Measurements from ENCODE around the gene RBM22. TPM values are rescaled to one million over a fixed set of nuclear protein-coding genes. Genes with fewer than 3 reads are reported as not detected.

The RBM22 gene
- total RNA-seq, 1 experiment from 2014 or later: 34.0 TPM

DNA sequence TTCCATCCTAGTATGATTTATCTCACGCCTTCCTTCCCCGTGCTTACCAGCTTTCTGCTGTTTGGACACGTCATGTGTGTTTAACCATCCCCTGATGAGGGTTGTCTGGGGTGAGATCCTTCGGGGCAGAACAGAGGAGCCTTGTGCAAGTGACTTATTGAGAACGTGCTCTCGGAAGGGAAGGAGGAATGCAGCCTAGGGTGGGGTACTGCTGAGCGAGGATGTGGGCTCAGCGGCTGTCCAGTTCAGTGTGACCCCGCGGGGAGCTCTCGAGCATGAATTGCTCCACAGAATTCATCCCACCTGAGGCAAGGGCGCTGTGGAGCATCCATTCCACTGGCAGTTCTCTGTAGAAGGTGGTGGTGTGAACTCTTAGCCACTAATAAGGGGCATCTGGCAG lies 35.8 kb downstream of the RBM22 start (continued):
- TF ChIP-seq, protein P1, sequence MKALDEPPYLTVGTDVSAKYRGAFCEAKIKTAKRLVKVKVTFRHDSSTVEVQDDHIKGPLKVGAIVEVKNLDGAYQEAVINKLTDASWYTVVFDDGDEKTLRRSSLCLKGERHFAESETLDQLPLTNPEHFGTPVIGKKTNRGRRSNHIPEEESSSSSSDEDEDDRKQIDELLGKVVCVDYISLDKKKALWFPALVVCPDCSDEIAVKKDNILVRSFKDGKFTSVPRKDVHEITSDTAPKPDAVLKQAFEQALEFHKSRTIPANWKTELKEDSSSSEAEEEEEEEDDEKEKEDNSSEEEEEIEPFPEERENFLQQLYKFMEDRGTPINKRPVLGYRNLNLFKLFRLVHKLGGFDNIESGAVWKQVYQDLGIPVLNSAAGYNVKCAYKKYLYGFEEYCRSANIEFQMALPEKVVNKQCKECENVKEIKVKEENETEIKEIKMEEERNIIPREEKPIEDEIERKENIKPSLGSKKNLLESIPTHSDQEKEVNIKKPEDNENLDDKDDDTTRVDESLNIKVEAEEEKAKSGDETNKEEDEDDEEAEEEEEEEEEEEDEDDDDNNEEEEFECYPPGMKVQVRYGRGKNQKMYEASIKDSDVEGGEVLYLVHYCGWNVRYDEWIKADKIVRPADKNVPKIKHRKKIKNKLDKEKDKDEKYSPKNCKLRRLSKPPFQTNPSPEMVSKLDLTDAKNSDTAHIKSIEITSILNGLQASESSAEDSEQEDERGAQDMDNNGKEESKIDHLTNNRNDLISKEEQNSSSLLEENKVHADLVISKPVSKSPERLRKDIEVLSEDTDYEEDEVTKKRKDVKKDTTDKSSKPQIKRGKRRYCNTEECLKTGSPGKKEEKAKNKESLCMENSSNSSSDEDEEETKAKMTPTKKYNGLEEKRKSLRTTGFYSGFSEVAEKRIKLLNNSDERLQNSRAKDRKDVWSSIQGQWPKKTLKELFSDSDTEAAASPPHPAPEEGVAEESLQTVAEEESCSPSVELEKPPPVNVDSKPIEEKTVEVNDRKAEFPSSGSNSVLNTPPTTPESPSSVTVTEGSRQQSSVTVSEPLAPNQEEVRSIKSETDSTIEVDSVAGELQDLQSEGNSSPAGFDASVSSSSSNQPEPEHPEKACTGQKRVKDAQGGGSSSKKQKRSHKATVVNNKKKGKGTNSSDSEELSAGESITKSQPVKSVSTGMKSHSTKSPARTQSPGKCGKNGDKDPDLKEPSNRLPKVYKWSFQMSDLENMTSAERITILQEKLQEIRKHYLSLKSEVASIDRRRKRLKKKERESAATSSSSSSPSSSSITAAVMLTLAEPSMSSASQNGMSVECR (CRISPR knock-in tag; IDR thresholded peaks at IDR 0.05; ENCODE audit: borderline replicate concordance): no peak

DNA sequence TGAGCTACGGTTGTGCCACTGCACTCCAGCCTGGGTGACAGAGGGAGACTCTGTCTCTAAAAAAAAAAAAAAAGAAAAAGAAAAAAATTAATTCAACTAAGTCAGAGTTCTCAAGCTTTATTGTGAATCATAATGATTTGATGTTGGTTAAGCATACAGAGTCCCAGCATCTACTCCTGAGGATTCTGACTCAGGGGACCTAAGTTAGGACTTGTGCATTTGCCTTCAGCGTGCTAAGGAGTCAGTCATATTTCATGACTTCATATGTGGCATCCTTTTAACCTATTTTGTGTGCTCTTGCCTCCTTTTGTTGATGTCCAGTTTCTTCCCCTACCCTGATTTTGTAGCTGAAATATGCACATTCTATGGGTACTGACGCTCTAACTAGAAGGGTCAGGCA lies 36.9 kb downstream of the RBM22 start:
- peaks cover 3% of the 10 kb centered on the region; the same call in 1 of the 2 replicates for H3K27me3 Mint-ChIP-seq (ENCODE audit: low read depth)
- POLR2A ChIA-PET: interaction anchor here (0.6 kb wide), 1 partner anchor 8 kb away, joined by 3 read pairs; no protein-coding TSS in a partner anchor
- DNase-seq (ENCODE audit: low spot score): no peak

More for the DNA sequence above, 36.9 kb downstream of the RBM22 start:
- Mint-ChIP-seq H3K4me1 (peaks cover 22% of the 10 kb centered on the region), H3K4me3 (no peak overlapping the region), H3K27ac (no peak overlapping the region), H3K36me3 (no peaks in the 10 kb centered on the region), H3K9me3 (no peaks in the 10 kb centered on the region)
- CTCF ChIA-PET: interaction anchor here (2.1 kb wide), 1 partner anchor 103 kb away, joined by 7 read pairs; no protein-coding TSS in a partner anchor
- no peak for ATAC-seq
- no peak for TF ChIP-seq NFE2L1 (CRISPR knock-in tag; IDR thresholded peaks at IDR 0.05)
- TF ChIP-seq, protein P1 (CRISPR knock-in tag; IDR thresholded peaks at IDR 0.05; ENCODE audit: borderline replicate concordance): no peak
- TF ChIP-seq, protein P2, sequence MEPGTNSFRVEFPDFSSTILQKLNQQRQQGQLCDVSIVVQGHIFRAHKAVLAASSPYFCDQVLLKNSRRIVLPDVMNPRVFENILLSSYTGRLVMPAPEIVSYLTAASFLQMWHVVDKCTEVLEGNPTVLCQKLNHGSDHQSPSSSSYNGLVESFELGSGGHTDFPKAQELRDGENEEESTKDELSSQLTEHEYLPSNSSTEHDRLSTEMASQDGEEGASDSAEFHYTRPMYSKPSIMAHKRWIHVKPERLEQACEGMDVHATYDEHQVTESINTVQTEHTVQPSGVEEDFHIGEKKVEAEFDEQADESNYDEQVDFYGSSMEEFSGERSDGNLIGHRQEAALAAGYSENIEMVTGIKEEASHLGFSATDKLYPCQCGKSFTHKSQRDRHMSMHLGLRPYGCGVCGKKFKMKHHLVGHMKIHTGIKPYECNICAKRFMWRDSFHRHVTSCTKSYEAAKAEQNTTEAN (CRISPR knock-in tag; IDR thresholded peaks at IDR 0.05): no peak
- no peak for TF ChIP-seq SP1 (CRISPR knock-in tag; conservative IDR thresholded peaks at IDR 0.05)
- no peak for TF ChIP-seq RELA (CRISPR knock-in tag; IDR thresholded peaks at IDR 0.05; ENCODE audit: borderline replicate concordance)
- no peak for TF ChIP-seq ELF4 (CRISPR knock-in tag; IDR thresholded peaks at IDR 0.05; ENCODE audit: low read depth)
- no peak for TF ChIP-seq ZBTB21 (CRISPR knock-in tag; IDR thresholded peaks at IDR 0.05; ENCODE audit: borderline replicate concordance)
- TF ChIP-seq, protein P3, sequence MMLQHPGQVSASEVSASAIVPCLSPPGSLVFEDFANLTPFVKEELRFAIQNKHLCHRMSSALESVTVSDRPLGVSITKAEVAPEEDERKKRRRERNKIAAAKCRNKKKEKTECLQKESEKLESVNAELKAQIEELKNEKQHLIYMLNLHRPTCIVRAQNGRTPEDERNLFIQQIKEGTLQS (CRISPR knock-in tag; conservative IDR thresholded peaks at IDR 0.05): no peak
- TF ChIP-seq, protein P4, sequence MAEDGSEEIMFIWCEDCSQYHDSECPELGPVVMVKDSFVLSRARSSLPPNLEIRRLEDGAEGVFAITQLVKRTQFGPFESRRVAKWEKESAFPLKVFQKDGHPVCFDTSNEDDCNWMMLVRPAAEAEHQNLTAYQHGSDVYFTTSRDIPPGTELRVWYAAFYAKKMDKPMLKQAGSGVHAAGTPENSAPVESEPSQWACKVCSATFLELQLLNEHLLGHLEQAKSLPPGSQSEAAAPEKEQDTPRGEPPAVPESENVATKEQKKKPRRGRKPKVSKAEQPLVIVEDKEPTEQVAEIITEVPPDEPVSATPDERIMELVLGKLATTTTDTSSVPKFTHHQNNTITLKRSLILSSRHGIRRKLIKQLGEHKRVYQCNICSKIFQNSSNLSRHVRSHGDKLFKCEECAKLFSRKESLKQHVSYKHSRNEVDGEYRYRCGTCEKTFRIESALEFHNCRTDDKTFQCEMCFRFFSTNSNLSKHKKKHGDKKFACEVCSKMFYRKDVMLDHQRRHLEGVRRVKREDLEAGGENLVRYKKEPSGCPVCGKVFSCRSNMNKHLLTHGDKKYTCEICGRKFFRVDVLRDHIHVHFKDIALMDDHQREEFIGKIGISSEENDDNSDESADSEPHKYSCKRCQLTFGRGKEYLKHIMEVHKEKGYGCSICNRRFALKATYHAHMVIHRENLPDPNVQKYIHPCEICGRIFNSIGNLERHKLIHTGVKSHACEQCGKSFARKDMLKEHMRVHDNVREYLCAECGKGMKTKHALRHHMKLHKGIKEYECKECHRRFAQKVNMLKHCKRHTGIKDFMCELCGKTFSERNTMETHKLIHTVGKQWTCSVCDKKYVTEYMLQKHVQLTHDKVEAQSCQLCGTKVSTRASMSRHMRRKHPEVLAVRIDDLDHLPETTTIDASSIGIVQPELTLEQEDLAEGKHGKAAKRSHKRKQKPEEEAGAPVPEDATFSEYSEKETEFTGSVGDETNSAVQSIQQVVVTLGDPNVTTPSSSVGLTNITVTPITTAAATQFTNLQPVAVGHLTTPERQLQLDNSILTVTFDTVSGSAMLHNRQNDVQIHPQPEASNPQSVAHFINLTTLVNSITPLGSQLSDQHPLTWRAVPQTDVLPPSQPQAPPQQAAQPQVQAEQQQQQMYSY (CRISPR knock-in tag; IDR thresholded peaks at IDR 0.05): no peak
- TF ChIP-seq CREB1 (CRISPR knock-in tag; IDR thresholded peaks at IDR 0.05): no peak
- TF ChIP-seq, protein P5, sequence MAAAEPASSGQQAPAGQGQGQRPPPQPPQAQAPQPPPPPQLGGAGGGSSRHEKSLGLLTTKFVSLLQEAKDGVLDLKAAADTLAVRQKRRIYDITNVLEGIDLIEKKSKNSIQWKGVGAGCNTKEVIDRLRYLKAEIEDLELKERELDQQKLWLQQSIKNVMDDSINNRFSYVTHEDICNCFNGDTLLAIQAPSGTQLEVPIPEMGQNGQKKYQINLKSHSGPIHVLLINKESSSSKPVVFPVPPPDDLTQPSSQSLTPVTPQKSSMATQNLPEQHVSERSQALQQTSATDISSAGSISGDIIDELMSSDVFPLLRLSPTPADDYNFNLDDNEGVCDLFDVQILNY (CRISPR knock-in tag; IDR thresholded peaks at IDR 0.05): no peak
- no peak for TF ChIP-seq GABPB1 (CRISPR knock-in tag; IDR thresholded peaks at IDR 0.05)
- TF ChIP-seq, protein P6, sequence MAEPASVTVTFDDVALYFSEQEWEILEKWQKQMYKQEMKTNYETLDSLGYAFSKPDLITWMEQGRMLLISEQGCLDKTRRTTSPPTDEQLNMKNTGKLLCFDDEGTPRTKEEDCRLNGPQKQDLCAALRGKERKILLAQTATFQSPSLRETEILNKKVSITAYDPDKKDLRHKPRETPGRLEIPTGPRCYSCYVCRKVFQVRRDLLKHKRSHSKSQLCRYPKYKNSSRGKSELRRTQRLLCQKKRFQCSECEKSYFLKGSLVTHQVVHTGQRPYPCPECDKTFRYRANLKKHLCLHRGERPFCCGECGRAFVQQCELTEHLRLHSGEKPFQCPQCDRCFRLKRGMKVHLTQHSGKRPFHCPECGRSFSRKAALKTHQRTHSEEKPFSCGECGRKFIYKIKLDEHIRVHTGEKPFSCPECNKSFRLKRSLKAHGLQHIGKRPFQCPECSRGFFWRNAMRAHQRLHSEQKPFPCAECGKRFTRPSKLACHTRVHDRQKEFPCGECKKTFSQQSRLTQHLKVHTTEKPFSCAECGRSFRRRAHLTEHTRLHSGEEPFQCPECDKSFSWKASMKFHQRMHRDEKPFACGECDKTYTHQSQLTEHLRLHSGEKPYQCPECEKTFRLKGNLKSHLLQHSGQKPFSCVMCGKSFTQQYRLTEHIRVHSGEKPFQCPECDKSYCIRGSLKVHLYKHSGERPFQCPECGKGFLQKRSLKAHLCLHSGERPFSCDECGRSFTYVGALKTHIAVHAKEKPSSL (CRISPR knock-in tag; conservative IDR thresholded peaks at IDR 0.05): no peak
- no peak for TF ChIP-seq JUN (CRISPR knock-in tag; IDR thresholded peaks at IDR 0.05)
- no peak for TF ChIP-seq ZNF416 (CRISPR knock-in tag; IDR thresholded peaks at IDR 0.05)

Measured in WTC11 (cell line).